ENCODE results near the gene WWTR1.

GRCh38 chr3:149575961-149576564 lies 81.8 kb downstream of the WWTR1 start:
- TF ChIP-seq CTCF (IDR thresholded peaks at IDR 0.05), result no peak
- TF ChIP-seq POLR2A (IDR thresholded peaks at IDR 0.05), result no peak

Measured in uterus (tissue), 2 donors.